H1 (cell line): ENCODE results near the gene RFPL3. TPM values are rescaled to one million over a fixed set of nuclear protein-coding genes. Genes with fewer than 3 reads are reported as not detected.

ENCODE experiments used
- CTCF ChIA-PET: fragments of 300-600 bp; sonication (Branson Sonifier 250); formaldehyde crosslinking; loops from one replicate; lab custom pipeline; 2021; ENCODE audit not compliant: partially characterized antibody; lab: Charles Lee
- POLR2A ChIA-PET: fragments of 300-600 bp; sonication (Branson Sonifier 250); formaldehyde crosslinking; loops from one replicate; lab custom pipeline; 2021; ENCODE audit warnings: inconsistent platforms; ENCODE audit not compliant: partially characterized antibody; lab: Charles Lee
- DNase-seq, 2 experiments: peaks; one replicate each; pipeline versions ENCODE4 v3.0.0 to v3.0.0-alpha.2; 2010 to 2022; ENCODE audit warnings: low spot score in 2 of 2, low read depth in 1 of 2, mixed read lengths in 1 of 2
- FAIRE-seq: peaks from 2 replicates; lab custom pipeline; 2011; peaks lifted over from hg19 to GRCh38; lab: Jason Lieb, UNC
- H2AFZ ChIP-seq: 2 replicates; pipeline ENCODE4 v1.8.1; 2012; ENCODE audit warnings: low read length, inconsistent platforms
- H2AK5ac ChIP-seq: 2 replicates; pipeline ENCODE4 v1.6.1; 2013; ENCODE audit warnings: low read depth, low read length
- H2BK120ac ChIP-seq: replicated peaks from 2 replicates; pipeline ENCODE3; 2013; ENCODE audit warnings: low read depth, low read length, inconsistent platforms
- H2BK12ac ChIP-seq: 2 replicates; pipeline ENCODE4 v1.6.1; 2013; ENCODE audit warnings: low read depth, low read length
- H2BK15ac ChIP-seq: 2 replicates; pipeline ENCODE4 v1.6.1; 2013; ENCODE audit warnings: low read length
- H2BK20ac ChIP-seq: 2 replicates; pipeline ENCODE4 v1.6.1; 2013; ENCODE audit warnings: low read length
- H2BK5ac ChIP-seq: 2 replicates; pipeline ENCODE4 v1.6.1; 2013; ENCODE audit warnings: low read depth, low read length
- H3K14ac ChIP-seq: 2 replicates; pipeline ENCODE4 v1.6.1; 2013; ENCODE audit warnings: inconsistent platforms; ENCODE audit not compliant: insufficient read length
- H3K18ac ChIP-seq: 2 replicates; pipeline ENCODE4 v1.6.1; 2013; ENCODE audit warnings: low read length; ENCODE audit errors: extremely low read depth
- H3K23ac ChIP-seq: 2 replicates; pipeline ENCODE4 v1.6.1; 2013; ENCODE audit warnings: inconsistent platforms; ENCODE audit not compliant: insufficient read length
- H3K23me2 ChIP-seq: 2 replicates; pipeline ENCODE4 v1.6.1; 2013; ENCODE audit warnings: low read depth, low read length
- H3K27ac ChIP-seq: 2 replicates; pipeline ENCODE4 v1.6.1; 2011; ENCODE audit warnings: low read depth, low read length, inconsistent platforms
- H3K27me3 ChIP-seq, 4 experiments: replicated peaks in 1 of 4; 1 replicate in 1 of 4; 2 replicates in 3 of 4; pipeline versions ENCODE4 v1.6.1 to v1.8.1; 2011 to 2013; ENCODE audit warnings: low read length in 3 of 4, mild to moderate bottlenecking in 3 of 4, inconsistent platforms in 2 of 4, mixed read lengths in 2 of 4, moderate library complexity in 1 of 4; ENCODE audit not compliant: control insufficient read depth in 3 of 4, insufficient read depth in 3 of 4; ENCODE audit errors: extremely low read depth in 1 of 4
- H3K36me3 ChIP-seq, 4 experiments: 2 replicates each; pipeline versions ENCODE4 v1.6.1 to v1.8.1; 2011 to 2013; ENCODE audit warnings: mild to moderate bottlenecking in 4 of 4, low read length in 3 of 4, moderate library complexity in 2 of 4, control low read depth in 1 of 4, inconsistent platforms in 1 of 4; ENCODE audit not compliant: insufficient read depth in 4 of 4, control insufficient read depth in 2 of 4
- H3K4ac ChIP-seq: replicated peaks from 2 replicates; pipeline ENCODE3; 2013; ENCODE audit warnings: low read length, low read depth, mixed read lengths, inconsistent platforms; ENCODE audit not compliant: insufficient read length
- H3K4me1 ChIP-seq, 4 experiments: replicated peaks in 1 of 4; 1 replicate in 1 of 4; 2 replicates in 3 of 4; pipeline versions ENCODE4 v1.6.1 to v1.8.1; 2011 to 2013; ENCODE audit warnings: low read length in 3 of 4, inconsistent platforms in 2 of 4, mixed read lengths in 1 of 4; ENCODE audit not compliant: insufficient read depth in 4 of 4, control insufficient read depth in 3 of 4
- H3K4me2 ChIP-seq, 2 experiments: 2 replicates each; pipeline versions ENCODE4 v1.6.1 to v1.8.1; 2011 to 2013; ENCODE audit warnings: low read depth in 2 of 2, low read length in 2 of 2, control low read depth in 1 of 2, inconsistent platforms in 1 of 2, mild to moderate bottlenecking in 1 of 2; ENCODE audit not compliant: insufficient read depth in 1 of 2
- H3K4me3 ChIP-seq, 4 experiments: fragments of 200-600, 300-600 bp in 1 of 4; sonication (generic), shearing (Covaris generic), sonication (Bioruptor Twin) in 1 of 4; 2 replicates each; pipeline versions ENCODE4 v1.5.1 to v1.8.1; 2011 to 2016; ENCODE audit warnings: low read length in 4 of 4, low read depth in 3 of 4, control low read depth in 2 of 4, inconsistent platforms in 2 of 4, mild to moderate bottlenecking in 2 of 4, mixed read lengths in 1 of 4, moderate library complexity in 1 of 4; ENCODE audit not compliant: insufficient read depth in 2 of 4; ENCODE audit errors: extremely low read depth in 1 of 4
- H3K56ac ChIP-seq: replicated peaks from 2 replicates; pipeline ENCODE3; 2013; ENCODE audit warnings: low read depth, mild to moderate bottlenecking, mixed read lengths, low read length, inconsistent platforms; ENCODE audit not compliant: insufficient read length
- H3K79me1 ChIP-seq: 2 replicates; pipeline ENCODE4 v1.6.1; 2013; ENCODE audit warnings: low read depth, low read length, control low read depth
- H3K79me2 ChIP-seq, 2 experiments: 2 replicates each; pipeline versions ENCODE4 v1.6.1 to v1.8.1; 2012 to 2013; ENCODE audit warnings: low read length in 2 of 2, mild to moderate bottlenecking in 2 of 2, inconsistent platforms in 1 of 2; ENCODE audit not compliant: insufficient read depth in 2 of 2, control insufficient read depth in 1 of 2
- H3K9ac ChIP-seq, 4 experiments: replicated peaks in 1 of 4; 1 replicate in 1 of 4; 2 replicates in 3 of 4; pipeline versions ENCODE4 v1.6.1 to v1.8.1; 2011 to 2013; ENCODE audit warnings: low read depth in 3 of 4, low read length in 3 of 4, control low read depth in 2 of 4, mild to moderate bottlenecking in 2 of 4, moderate library complexity in 2 of 4, inconsistent platforms in 1 of 4; ENCODE audit errors: extremely low read depth in 1 of 4
- H3K9me3 ChIP-seq, 2 experiments: 2 replicates each; pipeline versions ENCODE4 v1.6.1 to v1.8.1; 2012 to 2013; ENCODE audit warnings: mild to moderate bottlenecking in 2 of 2, moderate library complexity in 2 of 2, control low read depth in 1 of 2, inconsistent platforms in 1 of 2, low read depth in 1 of 2, low read length in 1 of 2, mixed read lengths in 1 of 2; ENCODE audit not compliant: insufficient read depth in 2 of 2
- H4K20me1 ChIP-seq, 2 experiments: replicated peaks in 1 of 2; 2 replicates each; pipeline versions ENCODE3 to v1.8.1; 2011 to 2013; ENCODE audit warnings: inconsistent platforms in 2 of 2, low read length in 2 of 2, mild to moderate bottlenecking in 1 of 2; ENCODE audit not compliant: insufficient read depth in 2 of 2, control insufficient read depth in 1 of 2
- H4K5ac ChIP-seq: 2 replicates; pipeline ENCODE4 v1.6.1; 2013; ENCODE audit warnings: low read length, low read depth, mixed read lengths, inconsistent platforms; ENCODE audit not compliant: insufficient read length
- H4K8ac ChIP-seq: 2 replicates; pipeline ENCODE4 v1.8.0; 2013; ENCODE audit warnings: mild to moderate bottlenecking, moderate library complexity, low read length, inconsistent platforms; ENCODE audit not compliant: insufficient read depth; ENCODE audit errors: extremely low read depth
- H4K91ac ChIP-seq: replicated peaks from 2 replicates; pipeline ENCODE3; 2013; ENCODE audit warnings: low read length, mixed read lengths, inconsistent platforms; ENCODE audit not compliant: insufficient read length
- BACH1 ChIP-seq: IDR thresholded peaks from 2 replicates; pipeline ENCODE4 v1.6.1; 2012; ENCODE audit warnings: low read length, improper control_type of control experiment
- RAD21 ChIP-seq, 2 experiments: IDR thresholded peaks in 1 of 2; conservative IDR thresholded peaks in 1 of 2; 2 replicates each; pipeline ENCODE4 v1.6.1; 2011; ENCODE audit warnings: low read depth in 2 of 2, low read length in 2 of 2, improper control_type of control experiment in 1 of 2, inconsistent platforms in 1 of 2, mild to moderate bottlenecking in 1 of 2, moderate library complexity in 1 of 2
- RFX5 ChIP-seq: IDR thresholded peaks from 2 replicates; pipeline ENCODE4 v1.6.1; 2011; ENCODE audit warnings: low read depth, low read length, improper control_type of control experiment, borderline replicate concordance
- WGBS, 2 experiments: shearing (Covaris generic) in 1 of 2; methylation state at CpG; one replicate each; pipeline versions ENCODE4 v1.1.6 to v1.1.7; 2013 to 2015; ENCODE audit warnings: low lambda C conversion rate in 2 of 2, mixed read lengths in 2 of 2, inconsistent platforms in 1 of 2, low coverage in 1 of 2, missing lambda C conversion rate in 1 of 2; ENCODE audit not compliant: insufficient replicate concordance in 2 of 2, insufficient coverage in 1 of 2, insufficient read length in 1 of 2; ENCODE audit errors: extremely low coverage in 1 of 2, missing lambda C conversion rate in 1 of 2; 5-methylcytosine and 5-hydroxymethylcytosine counted together
- polyA plus RNA-seq, 7 experiments: library from polyadenylated mRNA; depleted of rRNA in 3 of 7; stranded (reverse) in 5 of 7; unstranded in 2 of 7; fragments of >200 nt in 5 of 7; fragments of 200-250 nt in 2 of 7; gene quantifications; 1 replicate in 5 of 7; 2 replicates in 1 of 7; 4 replicates in 1 of 7; pipeline versions ENCODE4 v1.2.1 to v1.2.3, GENCODE V29; 2011 to 2013; ENCODE audit warnings: missing spikeins in 2 of 7, mixed read lengths in 2 of 7
- total RNA-seq: library from RNA; stranded (reverse); fragmentation: NEBNext Ultra II Directional; extraction: Animal tissue kit (Norgen Biotek cat#: 25700); gene quantifications from 2 replicates; pipeline ENCODE4 v1.2.1, GENCODE V29; 2021
- TF ChIP-seq, protein P1 (sequence below), 3 experiments: IDR thresholded peaks; 1 replicate in 2 of 3; 2 replicates in 1 of 3; pipeline versions ENCODE4 v1.5.1 to v1.6.1; 2011; ENCODE audit warnings: low read length in 3 of 3, mild to moderate bottlenecking in 3 of 3, inconsistent platforms in 2 of 3, low read depth in 1 of 3, moderate library complexity in 1 of 3; ENCODE audit not compliant: insufficient read depth in 1 of 3; ENCODE audit errors: control extremely low read depth in 1 of 3

Gene RFPL3
- total and polyA plus RNA-seq, 2 of the 8 experiments (the other 6 are each of a cell fraction or from before 2014, with no cell fraction given) = 0.08 to 0.24 TPM

DNA sequence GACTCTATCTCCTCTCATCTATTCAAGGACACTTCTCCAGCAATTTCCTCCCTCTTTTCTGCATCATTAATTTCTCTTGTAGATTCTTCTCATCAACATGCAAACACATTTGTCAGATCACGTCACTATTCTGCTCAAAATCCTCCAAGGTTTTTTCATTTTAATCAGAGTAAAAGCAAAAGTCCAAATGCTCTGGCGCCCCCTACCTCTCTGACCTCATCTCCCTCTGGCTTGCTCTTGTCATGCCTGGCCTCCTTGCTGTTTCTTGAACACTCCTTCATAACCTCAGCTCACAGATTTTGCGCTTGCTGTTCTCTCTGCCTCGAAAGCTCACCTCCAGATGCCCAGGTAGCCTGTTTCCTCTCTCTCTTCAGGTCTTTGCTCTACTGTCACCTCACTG lies 32.0 kb downstream of the RFPL3 start:
- Histone ChIP-seq H3K9ac (no peak overlapping the region), H3K36me3 (peaks cover 24 to 65% (median 45%) of the 10 kb centered on the region in 4 experiments), H3K23me2 (no peaks in the 10 kb centered on the region), H3K9me3 (no peaks in the 10 kb centered on the region), H2AFZ (no peak overlapping the region), H2BK15ac (no peak overlapping the region), H3K23ac (no peak overlapping the region), H3K79me1 (no peaks in the 10 kb centered on the region), H3K4me3 (no peak overlapping the region), H3K27ac (no peak overlapping the region), H3K4me2 (no peak overlapping the region), H4K20me1 (peaks cover 2% of the 10 kb centered on the region in 2 experiments), H3K4ac (no peak overlapping the region), H2BK120ac (no peak overlapping the region), H4K8ac (no peak overlapping the region), H3K79me2 (no peaks in the 10 kb centered on the region), H3K14ac (no peak overlapping the region), H2BK12ac (no peak overlapping the region), H3K18ac (no peak overlapping the region), H3K4me1 (no peaks in the 10 kb centered on the region), H4K5ac (no peak overlapping the region), H2BK5ac (no peak overlapping the region), H3K56ac (no peak overlapping the region), H4K91ac (no peak overlapping the region), H3K27me3 (no peaks in the 10 kb centered on the region), H2BK20ac (no peak overlapping the region), H2AK5ac (no peak overlapping the region)
- DNase-seq (peak in 1 of 2 experiments; percentile 59), FAIRE-seq (peak; percentile 76)
- 71% methylated on average over 4 of the region's 4 CpGs; no CpG with 5 or more reads in 1 of the 2 experiments for WGBS, 2 experiments
- ChIA-PET POLR2A (no interaction called here), CTCF (interaction anchor here (0.6 to 4.5 kb wide), 15 partner anchors 11 to 285 kb away, joined by 3 to 30 read pairs (median 5); partner anchors contain the start of gene RTCB)
- TF ChIP-seq RFX5 (no peak), BACH1 (no peak), RAD21 (IDR thresholded peaks at IDR 0.05 in 1 of 2, conservative IDR thresholded peaks at IDR 0.05 in 1 of 2; ENCODE audit: low read depth in 2 of 2, low read length in 2 of 2) (peak; percentile 47 to 55; a peak in 3 of 4 replicates)
- TF ChIP-seq, protein P1, sequence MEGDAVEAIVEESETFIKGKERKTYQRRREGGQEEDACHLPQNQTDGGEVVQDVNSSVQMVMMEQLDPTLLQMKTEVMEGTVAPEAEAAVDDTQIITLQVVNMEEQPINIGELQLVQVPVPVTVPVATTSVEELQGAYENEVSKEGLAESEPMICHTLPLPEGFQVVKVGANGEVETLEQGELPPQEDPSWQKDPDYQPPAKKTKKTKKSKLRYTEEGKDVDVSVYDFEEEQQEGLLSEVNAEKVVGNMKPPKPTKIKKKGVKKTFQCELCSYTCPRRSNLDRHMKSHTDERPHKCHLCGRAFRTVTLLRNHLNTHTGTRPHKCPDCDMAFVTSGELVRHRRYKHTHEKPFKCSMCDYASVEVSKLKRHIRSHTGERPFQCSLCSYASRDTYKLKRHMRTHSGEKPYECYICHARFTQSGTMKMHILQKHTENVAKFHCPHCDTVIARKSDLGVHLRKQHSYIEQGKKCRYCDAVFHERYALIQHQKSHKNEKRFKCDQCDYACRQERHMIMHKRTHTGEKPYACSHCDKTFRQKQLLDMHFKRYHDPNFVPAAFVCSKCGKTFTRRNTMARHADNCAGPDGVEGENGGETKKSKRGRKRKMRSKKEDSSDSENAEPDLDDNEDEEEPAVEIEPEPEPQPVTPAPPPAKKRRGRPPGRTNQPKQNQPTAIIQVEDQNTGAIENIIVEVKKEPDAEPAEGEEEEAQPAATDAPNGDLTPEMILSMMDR (IDR thresholded peaks at IDR 0.05; ENCODE audit: control extremely low read depth in 1 of 3, insufficient read depth in 1 of 3, low read depth in 1 of 3, low read length in 3 of 3) = peak; percentile 44 to 55 (median 46); a peak in 3 of 4 replicates
